Effector CD4-positive, alpha-beta T cell (primary cell): ENCODE measurements around the gene GADD45GIP1.
"Not testable (repeated sequence)": the region's sequence is repeated elsewhere in the genome, so short reads cannot be mapped to it uniquely, and the experiment has no call there.

ENCODE experiments used
- DNase-seq: peaks from one replicate; pipeline ENCODE4 v3.0.0-alpha.2; 2020

GADD45GIP1 gene

GRCh38 chr19:12987781-12988180, 30.8 kb upstream of the GADD45GIP1 start:
- DNase-seq = no peak

- DNase-seq = no peak
These were observed 30.2 kb upstream of the GADD45GIP1 start for GRCh38 chr19:12987190-12987589.

GRCh38 chr19:12986726-12987125, 29.7 kb upstream of the GADD45GIP1 start:
- no peak for DNase-seq

- no peak for DNase-seq
These were observed 28.2 kb upstream of the GADD45GIP1 start for GRCh38 chr19:12985049-12985776.

GRCh38 chr19:12984683-12985048, 27.6 kb upstream of the GADD45GIP1 start:
- DNase-seq = no peak

GRCh38 chr19:12984143-12984627, 27.2 kb upstream of the GADD45GIP1 start:
- no peak for DNase-seq

- peak; percentile 69 for DNase-seq
These were observed 26.6 kb upstream of the GADD45GIP1 start for GRCh38 chr19:12983542-12984142.

- DNase-seq = no peak
These were observed 26.1 kb upstream of the GADD45GIP1 start for GRCh38 chr19:12983091-12983490.

- DNase-seq = no peak
These were observed 25.6 kb upstream of the GADD45GIP1 start for GRCh38 chr19:12982648-12983047.

- DNase-seq = no peak
These were observed 23.0 kb upstream of the GADD45GIP1 start for GRCh38 chr19:12979974-12980373.

GRCh38 chr19:12976109-12976508, 19.1 kb upstream of the GADD45GIP1 start:
- not testable (repeated sequence) for DNase-seq

- no peak for DNase-seq
These were observed 18.3 kb upstream of the GADD45GIP1 start for GRCh38 chr19:12975221-12975741.

- no peak for DNase-seq
These were observed 17.5 kb upstream of the GADD45GIP1 start for GRCh38 chr19:12974301-12975220.

- DNase-seq = no peak
These were observed 16.2 kb upstream of the GADD45GIP1 start for GRCh38 chr19:12973236-12973635.

- DNase-seq = no peak
These were observed 13.2 kb upstream of the GADD45GIP1 start for GRCh38 chr19:12970070-12970820.

GRCh38 chr19:12969292-12969988, 12.4 kb upstream of the GADD45GIP1 start, which contains the start of gene DAND5:
Gene DAND5, plus strand, starts transcription at chr19:12969576. Its CDS starts 85 bp downstream, at chr19:12969661.
- DNase-seq = no peak

GRCh38 chr19:12967907-12968306, 10.9 kb upstream of the GADD45GIP1 start:
- no peak for DNase-seq

GRCh38 chr19:12965812-12966135, 8.8 kb upstream of the GADD45GIP1 start:
- no peak for DNase-seq

GRCh38 chr19:12965017-12965811, 8.2 kb upstream of the GADD45GIP1 start:
- peak; percentile 66 for DNase-seq

- DNase-seq = no peak
These were observed 2.5 kb upstream of the GADD45GIP1 start for GRCh38 chr19:12959481-12959880.
